Prostate gland (tissue), 2 donors: ENCODE measurements around the gene FRMPD2.

Source experiments
- CTCF ChIP-seq, 4 experiments: fragments of 200-600 bp in 2 of 4; fragments of 450-650 bp in 2 of 4; sonication (generic) in 2 of 4; IDR thresholded peaks; 1 replicate in 3 of 4; 2 replicates in 1 of 4; pipeline ENCODE4 v1.5.1; 2016 to 2019; ENCODE audit warnings: antibody characterized with exemption in 4 of 4, mild to moderate bottlenecking in 2 of 4, moderate library complexity in 2 of 4
- POLR2AphosphoS5 ChIP-seq: sonication (generic); formaldehyde crosslinking; IDR thresholded peaks from one replicate; pipeline ENCODE4 v1.6.1; 2017; ENCODE audit warnings: antibody characterized with exemption

GRCh38 chr10:48199580-48200377 is 74.7 kb downstream of the FRMPD2 start:
- TF ChIP-seq CTCF (IDR thresholded peaks at IDR 0.05) (no peak), POLR2AphosphoS5 (no peak)
